OCI-LY7 (cell line): Measurements from ENCODE around the gene AKR7A2. TPM values are rescaled to one million over a fixed set of nuclear protein-coding genes. Genes with fewer than 3 reads are reported as not detected.

Source experiments
- BruUV-seq: library from RNA; stranded (reverse); fragments of 400-500 nt; replicated peaks from 2 replicates; lab custom pipeline; 2021; lab: Mats Ljungman, UMichigan
- CTCF ChIA-PET: fragments of 300-600 bp; sonication (Branson Sonifier 250); formaldehyde crosslinking; loops from one replicate; lab custom pipeline; 2022; ENCODE audit warnings: antibody characterized with exemption; ENCODE audit not compliant: unreplicated experiment; lab: Charles Lee
- POLR2A ChIA-PET: fragments of 300-600 bp; sonication (Branson Sonifier 250); formaldehyde crosslinking; loops from one replicate; lab custom pipeline; 2022; ENCODE audit warnings: antibody characterized with exemption; lab: Charles Lee
- DNase-seq: peaks from one replicate; pipeline ENCODE4 v3.0.0-alpha.2; 2015; ENCODE audit warnings: low spot score
- H2AFZ ChIP-seq: fragments of 200-600 bp; sonication (generic), shearing (Covaris generic); 2 replicates; pipeline ENCODE4 v1.6.1; 2014; ENCODE audit warnings: mild to moderate bottlenecking, antibody characterized with exemption, low read length, moderate library complexity
- H3K27ac ChIP-seq: fragments of 200-600 bp; sonication (generic); 2 replicates; pipeline ENCODE4 v1.5.1; 2014; ENCODE audit warnings: mixed run types, low read depth, mild to moderate bottlenecking, moderate library complexity, low read length, inconsistent platforms; ENCODE audit not compliant: poor library complexity, severe bottlenecking
- H3K36me3 ChIP-seq: fragments of 200-600 bp; sonication (generic); 2 replicates; pipeline ENCODE4 v1.6.1; 2014; ENCODE audit warnings: mild to moderate bottlenecking, antibody characterized with exemption, low read length, moderate library complexity, mixed read lengths; ENCODE audit not compliant: insufficient read depth
- H3K4me1 ChIP-seq: fragments of 200-600 bp; sonication (generic); 2 replicates; pipeline ENCODE4 v1.5.1; 2014; ENCODE audit warnings: mild to moderate bottlenecking, low read length; ENCODE audit not compliant: insufficient read depth, poor library complexity, severe bottlenecking
- H3K4me2 ChIP-seq: fragments of 200-600 bp; sonication (generic); 2 replicates; pipeline ENCODE4 v1.6.1; 2014; ENCODE audit warnings: mild to moderate bottlenecking, low read length
- H3K4me3 ChIP-seq: fragments of 200-600 bp; sonication (generic); 2 replicates; pipeline ENCODE4 v1.5.1; 2014; ENCODE audit warnings: mild to moderate bottlenecking, low read depth, low read length; ENCODE audit not compliant: poor library complexity, severe bottlenecking
- H3K79me2 ChIP-seq: fragments of 200-600 bp; sonication (generic); 2 replicates; pipeline ENCODE4 v1.6.1; 2016; ENCODE audit warnings: low read depth, mild to moderate bottlenecking, low read length, moderate library complexity, mixed read lengths; ENCODE audit not compliant: insufficient read depth
- H3K9me2 ChIP-seq: fragments of 200-600 bp; sonication (generic); 2 replicates; pipeline ENCODE4 v1.6.1; 2016; ENCODE audit warnings: mild to moderate bottlenecking, low read length, mixed read lengths; ENCODE audit not compliant: insufficient read depth
- H3K9me3 ChIP-seq: fragments of 200-600 bp; sonication (generic); 2 replicates; pipeline ENCODE4 v1.6.1; 2014; ENCODE audit warnings: mild to moderate bottlenecking, mixed run types, low read length, mixed read lengths
- H4K20me1 ChIP-seq: fragments of 200-600 bp; sonication (generic); 2 replicates; pipeline ENCODE4 v1.6.1; 2014; ENCODE audit warnings: mild to moderate bottlenecking, antibody characterized with exemption, low read length, moderate library complexity, mixed read lengths; ENCODE audit not compliant: insufficient read depth
- CTCF ChIP-seq: fragments of 200-600 bp; sonication (generic); conservative IDR thresholded peaks from 2 replicates; pipeline ENCODE4 v1.5.1; 2014; ENCODE audit warnings: mild to moderate bottlenecking, antibody characterized with exemption, low read length, moderate library complexity, mixed read lengths
- EZH2phosphoT487 ChIP-seq: fragments of 200-600 bp; sonication (generic); IDR thresholded peaks from 2 replicates; pipeline ENCODE4 v1.6.1; 2018; ENCODE audit warnings: low read depth, borderline replicate concordance, mild to moderate bottlenecking, mixed run types, antibody characterized with exemption, low read length, moderate library complexity, mixed read lengths
- intact Hi-C: fragments of 100-400 bp; cut with micrococcal nuclease; formaldehyde crosslinking; loops from one replicate; pipeline ENCODE4 v1.10.0; 2022; ENCODE audit not compliant: unreplicated experiment
- total RNA-seq, 2 experiments: library from RNA; depleted of rRNA in 1 of 2; stranded (reverse); fragments of >200 nt in 1 of 2; shearing (Covaris generic) in 1 of 2; gene quantifications; 2 replicates each; pipeline ENCODE4 v1.2.3, GENCODE V29; 2014 to 2022

AKR7A2 gene
- total RNA-seq, 2 experiments from 2014 or later: 54.2 to 75.2 TPM

- H3K9me2 ChIP-seq: no peaks in the 10 kb centered on the region
- DNase-seq: no peak
- no peak overlapping the region for H3K4me2 ChIP-seq
- no peak overlapping the region for H3K4me3 ChIP-seq
- TF ChIP-seq EZH2phosphoT487 (no peak), CTCF (no peak)
- no peaks in the 10 kb centered on the region for H3K79me2 ChIP-seq
- H3K9me3 ChIP-seq: no peaks in the 10 kb centered on the region
- ChIA-PET POLR2A (interaction anchor here (0.6 kb wide), 1 partner anchor 17 kb away, joined by 3 read pairs; no protein-coding TSS in a partner anchor), CTCF (no interaction called here)
- H3K4me1 ChIP-seq: no peaks in the 10 kb centered on the region
- no peak overlapping the region for H2AFZ ChIP-seq
- BruUV-seq: no TSS peak
- no peaks in the 10 kb centered on the region for H4K20me1 ChIP-seq
- no peak overlapping the region for H3K27ac ChIP-seq
- intact Hi-C loops: no loop called here
- H3K36me3 ChIP-seq: peaks cover 47% of the 10 kb centered on the region
These were observed 49.9 kb downstream of the AKR7A2 start for GRCh38 chr1:19262047-19262446.

- Histone ChIP-seq H3K4me1 (no peaks in the 10 kb centered on the region), H3K9me2 (no peaks in the 10 kb centered on the region), H3K4me2 (no peak overlapping the region), H2AFZ (no peak overlapping the region), H3K79me2 (peaks cover 4% of the 10 kb centered on the region; the same call in 1 of the 2 replicates), H3K9me3 (no peaks in the 10 kb centered on the region), H3K36me3 (peaks cover 63% of the 10 kb centered on the region), H3K27ac (no peak overlapping the region), H3K4me3 (no peak overlapping the region), H4K20me1 (no peaks in the 10 kb centered on the region)
- CTCF ChIA-PET: interaction anchor here (0.6 kb wide), 1 partner anchor 99 kb away, joined by 3 read pairs; no protein-coding TSS in a partner anchor
- POLR2A ChIA-PET: no interaction called here
- TF ChIP-seq CTCF (no peak), EZH2phosphoT487 (no peak)
- intact Hi-C loops: no loop called here
- no TSS peak for BruUV-seq
- no peak for DNase-seq
These were observed 51.5 kb downstream of the AKR7A2 start for GRCh38 chr1:19260211-19261138.

GRCh38 chr1:19258353-19258752 is 53.6 kb downstream of the AKR7A2 start:
- intact Hi-C loops: loop anchor here (10.0 kb wide), 1 partner anchor 396 kb away; no protein-coding TSS in a partner anchor
- no peak overlapping the region for H3K4me2 ChIP-seq
- H4K20me1 ChIP-seq: peaks cover 15% of the 10 kb centered on the region
- no peak overlapping the region for H3K27ac ChIP-seq
- H3K9me2 ChIP-seq: no peaks in the 10 kb centered on the region
- ChIA-PET CTCF (no interaction called here), POLR2A (no interaction called here)
- no peak overlapping the region for H3K4me3 ChIP-seq
- H3K36me3 ChIP-seq: peaks cover 84% of the 10 kb centered on the region
- H3K9me3 ChIP-seq: no peaks in the 10 kb centered on the region
- H2AFZ ChIP-seq: no peak overlapping the region
- H3K79me2 ChIP-seq: peaks cover 26% of the 10 kb centered on the region
- peaks cover 12% of the 10 kb centered on the region for H3K4me1 ChIP-seq
- BruUV-seq: no TSS peak
- TF ChIP-seq EZH2phosphoT487 (no peak), CTCF (no peak)
- no peak for DNase-seq
